ENCODE results near the gene DCLK2. TPM values are rescaled to one million over a fixed set of nuclear protein-coding genes. Genes with fewer than 3 reads are reported as not detected.
A peak's percentile ranks its signal among the peaks of the same experiment; 100 is the strongest.

DCLK2 gene
- total and polyA plus RNA-seq, 12 donors = 4.1 to 33.4 (median 16.7) TPM

GRCh38 chr4:150061086-150061776 lies 17.0 kb upstream of the DCLK2 start:
- 98 to 100% methylated on average over 1 of the region's 1 CpG for WGBS, 2 donors
- ATAC-seq (no peak), DNase-seq (no peak)
- no peak for TF ChIP-seq CTCF (IDR thresholded peaks at IDR 0.05)
- peaks cover 3 to 27% (median 22%) of the 10 kb centered on the region in 9 donors for H3K4me1 ChIP-seq
- peaks cover 0 to 4% (median 0%) of the 10 kb centered on the region in 11 donors for H3K9me3 ChIP-seq
- intact Hi-C loops (cut with DNase I) = loop anchor here in 1 of 10 donors (10.0 kb wide), 1 partner anchor 46 kb away; no protein-coding TSS in a partner anchor
- no peaks in the 10 kb centered on the region for H3K27me3 ChIP-seq
- no peaks in the 10 kb centered on the region for H3K36me3 ChIP-seq
- H3K4me3 ChIP-seq = no peak overlapping the region
- no peak overlapping the region for H3K27ac ChIP-seq

GRCh38 chr4:150063128-150063527 lies 15.1 kb upstream of the DCLK2 start:
- Histone ChIP-seq H3K36me3 (no peaks in the 10 kb centered on the region), H3K27me3 (no peaks in the 10 kb centered on the region), H3K4me1 (peaks cover 3 to 27% (median 22%) of the 10 kb centered on the region in 9 donors), H3K27ac (peak overlapping the region in 5 of 10 donors; percentile 1 to 59 (median 53)), H3K4me3 (no peak overlapping the region), H3K9me3 (peaks cover 0 to 4% (median 0%) of the 10 kb centered on the region in 11 donors)
- no peak for DNase-seq
- intact Hi-C loops (cut with DNase I) = loop anchor here in 1 of 10 donors (10.0 kb wide), 1 partner anchor 48 kb away; no protein-coding TSS in a partner anchor
- peak in 5 of 8 donors; percentile 39 to 86 (median 67) for ATAC-seq
- no peak for TF ChIP-seq CTCF (IDR thresholded peaks at IDR 0.05)

- ATAC-seq (no peak), DNase-seq (no peak)
- intact Hi-C loops (cut with DNase I) = loop anchor here in 1 of 10 donors (10.0 kb wide), 1 partner anchor 51 kb away; no protein-coding TSS in a partner anchor
- WGBS, 2 donors = 87 to 96% methylated on average over 6 of the region's 6 CpGs
- Histone ChIP-seq H3K4me3 (no peak overlapping the region), H3K4me1 (peaks cover 3 to 29% (median 22%) of the 10 kb centered on the region in 9 donors), H3K27ac (no peak overlapping the region), H3K36me3 (no peaks in the 10 kb centered on the region), H3K27me3 (no peaks in the 10 kb centered on the region), H3K9me3 (no peaks in the 10 kb centered on the region)
- TF ChIP-seq CTCF (IDR thresholded peaks at IDR 0.05) = no peak
These were observed 12.5 kb upstream of the DCLK2 start for GRCh38 chr4:150065740-150066139.

- ATAC-seq = no peak
- H3K36me3 ChIP-seq = no peaks in the 10 kb centered on the region
- peaks cover 3 to 29% (median 17%) of the 10 kb centered on the region in 9 donors for H3K4me1 ChIP-seq
- H3K9me3 ChIP-seq = no peaks in the 10 kb centered on the region
- TF ChIP-seq CTCF (IDR thresholded peaks at IDR 0.05) = no peak
- WGBS, 2 donors = 41 to 44% methylated on average over 3 of the region's 3 CpGs
- no peak for DNase-seq
- H3K27me3 ChIP-seq = no peaks in the 10 kb centered on the region
- no peak overlapping the region for H3K4me3 ChIP-seq
- intact Hi-C loops (cut with DNase I) = loop anchor here in 1 of 10 donors (10.0 kb wide), 1 partner anchor 53 kb away; no protein-coding TSS in a partner anchor
- no peak overlapping the region for H3K27ac ChIP-seq
These were observed 10.4 kb upstream of the DCLK2 start for GRCh38 chr4:150067859-150068258.

Measured in heart right ventricle (tissue), 16 donors.